IMR-90 (cell line): ENCODE results near the gene ZNF423.

ENCODE experiments used
- FOS ChIP-seq: fragments of 150-350 bp; IDR thresholded peaks from 2 replicates; pipeline ENCODE4 v1.6.1; 2016; ENCODE audit warnings: low read depth, low read length
- POLR2A ChIP-seq: IDR thresholded peaks from 2 replicates; pipeline ENCODE4 v1.6.1; 2012; ENCODE audit warnings: mild to moderate bottlenecking, low read depth, low read length
- RCOR1 ChIP-seq: IDR thresholded peaks from 2 replicates; pipeline ENCODE4 v1.6.1; 2012; ENCODE audit warnings: mild to moderate bottlenecking, low read length, improper control_type of control experiment; ENCODE audit not compliant: insufficient replicate concordance
- RFX5 ChIP-seq: IDR thresholded peaks from 2 replicates; pipeline ENCODE4 v1.8.0; 2012; ENCODE audit warnings: low read depth, mild to moderate bottlenecking, low read length, moderate library complexity
- TF ChIP-seq, protein P1 (sequence below): conservative IDR thresholded peaks from 2 replicates; pipeline ENCODE4 v1.5.1; 2012; ENCODE audit warnings: mild to moderate bottlenecking, low read depth, low read length, improper control_type of control experiment
- TF ChIP-seq, protein P2 (sequence below): fragments of 150-350 bp; IDR thresholded peaks from 2 replicates; pipeline ENCODE4 v1.6.1; 2016; ENCODE audit warnings: low read depth, mild to moderate bottlenecking, low read length, moderate library complexity, borderline replicate concordance

DNA sequence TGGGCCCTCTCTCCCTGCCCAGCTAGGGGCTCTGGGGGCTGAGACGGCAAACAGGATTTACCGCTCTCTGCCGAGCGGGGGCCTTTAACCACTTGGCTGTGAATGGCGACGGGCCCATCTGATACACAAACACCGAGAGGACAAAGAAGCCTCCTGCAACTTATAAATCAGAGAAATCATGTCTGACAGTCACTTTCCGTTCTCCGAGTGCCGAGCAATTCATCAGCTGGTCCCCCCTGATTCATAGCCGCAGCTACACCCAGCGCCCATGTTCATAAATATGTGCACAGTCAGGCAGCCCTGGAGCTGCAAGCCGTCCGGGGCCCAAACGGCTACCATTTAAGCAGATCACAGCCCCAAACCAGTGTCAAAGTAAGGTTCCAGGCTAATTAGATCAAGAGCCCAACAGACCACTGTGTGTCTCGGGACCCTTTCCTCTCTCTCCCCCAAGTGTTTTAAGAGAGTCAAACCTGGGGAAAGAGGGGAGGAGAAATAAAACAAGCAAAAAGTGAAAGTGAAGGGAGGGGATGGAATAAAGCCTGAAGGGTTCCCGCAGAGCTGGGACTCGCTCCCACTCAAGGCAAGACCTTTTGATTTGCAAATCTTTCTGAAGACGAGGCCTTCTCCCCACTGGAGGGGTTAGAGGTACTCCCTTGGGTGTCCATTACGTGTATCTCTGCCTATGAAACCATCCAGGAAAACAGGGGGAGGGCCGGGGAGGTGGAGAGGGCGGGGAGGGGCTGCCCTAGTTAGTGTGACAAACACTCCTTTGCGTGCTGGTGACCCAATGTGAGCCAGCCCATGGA, 327.6 kb downstream of the ZNF423 start:
- TF ChIP-seq, protein P1, sequence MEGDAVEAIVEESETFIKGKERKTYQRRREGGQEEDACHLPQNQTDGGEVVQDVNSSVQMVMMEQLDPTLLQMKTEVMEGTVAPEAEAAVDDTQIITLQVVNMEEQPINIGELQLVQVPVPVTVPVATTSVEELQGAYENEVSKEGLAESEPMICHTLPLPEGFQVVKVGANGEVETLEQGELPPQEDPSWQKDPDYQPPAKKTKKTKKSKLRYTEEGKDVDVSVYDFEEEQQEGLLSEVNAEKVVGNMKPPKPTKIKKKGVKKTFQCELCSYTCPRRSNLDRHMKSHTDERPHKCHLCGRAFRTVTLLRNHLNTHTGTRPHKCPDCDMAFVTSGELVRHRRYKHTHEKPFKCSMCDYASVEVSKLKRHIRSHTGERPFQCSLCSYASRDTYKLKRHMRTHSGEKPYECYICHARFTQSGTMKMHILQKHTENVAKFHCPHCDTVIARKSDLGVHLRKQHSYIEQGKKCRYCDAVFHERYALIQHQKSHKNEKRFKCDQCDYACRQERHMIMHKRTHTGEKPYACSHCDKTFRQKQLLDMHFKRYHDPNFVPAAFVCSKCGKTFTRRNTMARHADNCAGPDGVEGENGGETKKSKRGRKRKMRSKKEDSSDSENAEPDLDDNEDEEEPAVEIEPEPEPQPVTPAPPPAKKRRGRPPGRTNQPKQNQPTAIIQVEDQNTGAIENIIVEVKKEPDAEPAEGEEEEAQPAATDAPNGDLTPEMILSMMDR, result no peak
- TF ChIP-seq, protein P2, sequence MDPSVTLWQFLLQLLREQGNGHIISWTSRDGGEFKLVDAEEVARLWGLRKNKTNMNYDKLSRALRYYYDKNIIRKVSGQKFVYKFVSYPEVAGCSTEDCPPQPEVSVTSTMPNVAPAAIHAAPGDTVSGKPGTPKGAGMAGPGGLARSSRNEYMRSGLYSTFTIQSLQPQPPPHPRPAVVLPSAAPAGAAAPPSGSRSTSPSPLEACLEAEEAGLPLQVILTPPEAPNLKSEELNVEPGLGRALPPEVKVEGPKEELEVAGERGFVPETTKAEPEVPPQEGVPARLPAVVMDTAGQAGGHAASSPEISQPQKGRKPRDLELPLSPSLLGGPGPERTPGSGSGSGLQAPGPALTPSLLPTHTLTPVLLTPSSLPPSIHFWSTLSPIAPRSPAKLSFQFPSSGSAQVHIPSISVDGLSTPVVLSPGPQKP, result no peak
- no peak for TF ChIP-seq POLR2A
- TF ChIP-seq RFX5, result no peak
- TF ChIP-seq FOS, result no peak
- TF ChIP-seq RCOR1, result no peak
